ENCODE results near the gene NMS.
A peak's percentile ranks its signal among the peaks of the same experiment; 100 is the strongest.

Gene NMS

GRCh38 chr2:100527440-100528015 lies 57.2 kb downstream of the NMS start:
- H3K27ac ChIP-seq (ENCODE audit: insufficient read depth in 1 of 2, low read depth in 1 of 2, low read length in 2 of 2, poor library complexity in 1 of 2, severe bottlenecking in 2 of 2), result no peak overlapping the region
- ChIA-PET CTCF (no interaction called here), POLR2A (no interaction called here)
- H3K9me3 ChIP-seq (ENCODE audit: control extremely low read depth in 1 of 5, control insufficient read depth in 4 of 5, insufficient read depth in 2 of 5, low read depth in 1 of 5, low read length in 4 of 5), result no peaks in the 10 kb centered on the region
- H3K36me3 ChIP-seq (ENCODE audit: control insufficient read depth in 4 of 4, insufficient read depth in 4 of 4, low read length in 3 of 4), result no peaks in the 10 kb centered on the region
- no peak overlapping the region for H3K4me3 ChIP-seq (ENCODE audit: control insufficient read depth in 1 of 7, extremely low read depth in 1 of 7, insufficient read depth in 4 of 7, low read depth in 2 of 7, low read length in 6 of 7)
- H3K4me1 ChIP-seq (ENCODE audit: control extremely low read depth in 1 of 4, control insufficient read depth in 4 of 4, insufficient read depth in 4 of 4, low read length in 3 of 4), result no peaks in the 10 kb centered on the region
- DNase-seq, result peak in 1 of 3 donors; percentile 49
- no peaks in the 10 kb centered on the region for H3K27me3 ChIP-seq (replicated peaks in 2 of 5; ENCODE audit: control insufficient read depth in 4 of 5, insufficient read depth in 5 of 5, low read length in 4 of 5)
- 76% methylated on average over 7 of the region's 7 CpGs for WGBS (ENCODE audit: insufficient coverage)

GRCh38 chr2:100529176-100529575 lies 58.9 kb downstream of the NMS start:
- no peaks in the 10 kb centered on the region for H3K4me1 ChIP-seq (ENCODE audit: control extremely low read depth in 1 of 4, control insufficient read depth in 4 of 4, insufficient read depth in 4 of 4, low read length in 3 of 4)
- no peak overlapping the region for H3K4me3 ChIP-seq (ENCODE audit: control insufficient read depth in 1 of 7, extremely low read depth in 1 of 7, insufficient read depth in 4 of 7, low read depth in 2 of 7, low read length in 6 of 7)
- no peaks in the 10 kb centered on the region for H3K36me3 ChIP-seq (ENCODE audit: control insufficient read depth in 4 of 4, insufficient read depth in 4 of 4, low read length in 3 of 4)
- POLR2A ChIA-PET, result no interaction called here
- no peaks in the 10 kb centered on the region for H3K9me3 ChIP-seq (ENCODE audit: control extremely low read depth in 1 of 5, control insufficient read depth in 4 of 5, insufficient read depth in 2 of 5, low read depth in 1 of 5, low read length in 4 of 5)
- CTCF ChIA-PET, result no interaction called here
- no peak for DNase-seq
- H3K27ac ChIP-seq (ENCODE audit: insufficient read depth in 1 of 2, low read depth in 1 of 2, low read length in 2 of 2, poor library complexity in 1 of 2, severe bottlenecking in 2 of 2), result no peak overlapping the region
- 100% methylated on average over 5 of the region's 8 CpGs for WGBS (ENCODE audit: insufficient coverage)
- H3K27me3 ChIP-seq (replicated peaks in 2 of 5; ENCODE audit: control insufficient read depth in 4 of 5, insufficient read depth in 5 of 5, low read length in 4 of 5), result no peaks in the 10 kb centered on the region

- WGBS (ENCODE audit: insufficient coverage), result 72% methylated on average over 6 of the region's 6 CpGs
- POLR2A ChIA-PET, result no interaction called here
Measured at GRCh38 chr2:100529900-100530299, 59.6 kb downstream of the NMS start.

More at GRCh38 chr2:100529900-100530299, 59.6 kb downstream of the NMS start:
- Histone ChIP-seq H3K27me3 (replicated peaks in 2 of 5; ENCODE audit: control insufficient read depth in 4 of 5, insufficient read depth in 5 of 5, low read length in 4 of 5) (no peaks in the 10 kb centered on the region), H3K4me1 (ENCODE audit: control extremely low read depth in 1 of 4, control insufficient read depth in 4 of 4, insufficient read depth in 4 of 4, low read length in 3 of 4) (no peaks in the 10 kb centered on the region), H3K27ac (ENCODE audit: insufficient read depth in 1 of 2, low read depth in 1 of 2, low read length in 2 of 2, poor library complexity in 1 of 2, severe bottlenecking in 2 of 2) (no peak overlapping the region), H3K9me3 (ENCODE audit: control extremely low read depth in 1 of 5, control insufficient read depth in 4 of 5, insufficient read depth in 2 of 5, low read depth in 1 of 5, low read length in 4 of 5) (no peaks in the 10 kb centered on the region), H3K36me3 (ENCODE audit: control insufficient read depth in 4 of 4, insufficient read depth in 4 of 4, low read length in 3 of 4) (no peaks in the 10 kb centered on the region), H3K4me3 (ENCODE audit: control insufficient read depth in 1 of 7, extremely low read depth in 1 of 7, insufficient read depth in 4 of 7, low read depth in 2 of 7, low read length in 6 of 7) (no peak overlapping the region)
- CTCF ChIA-PET, result no interaction called here
- DNase-seq, result no peak

Data from common myeloid progenitor, CD34-positive (primary cell).